ENCODE results near the gene VWA7.

DNA sequence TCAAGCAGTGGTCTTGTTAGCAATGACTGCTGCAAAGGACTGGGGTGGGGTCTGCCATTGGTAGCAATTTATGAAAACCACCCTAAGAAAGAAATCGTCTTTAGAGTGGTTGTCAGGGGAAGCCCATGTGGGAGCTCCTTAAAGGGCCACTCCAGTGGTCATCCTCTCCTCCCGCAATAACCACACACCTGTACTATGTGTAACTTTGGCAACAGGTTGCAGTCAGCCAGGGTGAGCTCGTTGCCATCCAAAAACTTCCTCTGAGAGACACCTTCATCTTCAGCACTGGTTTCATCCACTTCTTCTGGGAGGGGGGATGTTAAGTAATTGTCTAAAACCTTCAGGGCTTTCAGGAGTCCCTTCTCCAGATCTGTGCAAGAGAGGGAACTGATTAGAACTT, 45.1 kb downstream of the VWA7 start:
- TF ChIP-seq POLR2A (IDR thresholded peaks at IDR 0.05; ENCODE audit: low read length) (no peak), GATA1 (IDR thresholded peaks at IDR 0.05; ENCODE audit: low read depth, low read length) (no peak)

Data from erythroblast (primary cell).